ENCODE measurements around the gene ADGRG7.

- no peak for TF ChIP-seq CTCF (conservative IDR thresholded peaks at IDR 0.05; ENCODE audit: low read length)
- no peak for TF ChIP-seq EZH2phosphoT487 (IDR thresholded peaks at IDR 0.05; ENCODE audit: borderline replicate concordance, low read depth, low read length)
Observed at GRCh38 chr3:100621251-100621650, 11.8 kb downstream of the ADGRG7 start.

Data from OCI-LY7 (cell line).